Right cardiac atrium (tissue), 5 donors: ENCODE measurements around the gene CHIT1. TPM values are rescaled to one million over a fixed set of nuclear protein-coding genes. Genes with fewer than 3 reads are reported as not detected.

Source experiments
- ATAC-seq, 2 donors: fragments of 200-7000 bp; cut with Tn5 transposase; one replicate each; pipeline versions ENCODE4 v1.8.0 to v1.9.1; 2020; ENCODE audit warnings: moderate library complexity in 2 of 2, mild to moderate bottlenecking in 1 of 2
- DNase-seq, 3 donors: peaks; one replicate each; pipeline ENCODE4 v3.0.0-alpha.2; 2020
- H3K27ac ChIP-seq: one replicate; pipeline ENCODE4 v1.5.1; 2013; ENCODE audit warnings: mild to moderate bottlenecking, low read length, control low read depth, moderate library complexity
- H3K27me3 ChIP-seq: one replicate; pipeline ENCODE4 v1.6.1; 2013; ENCODE audit not compliant: control insufficient read depth, insufficient read depth
- H3K4me1 ChIP-seq: one replicate; pipeline ENCODE4 v1.6.1; 2013; ENCODE audit warnings: low read length; ENCODE audit not compliant: control insufficient read depth, insufficient read depth
- H3K4me3 ChIP-seq: one replicate; pipeline ENCODE4 v1.5.1; 2013; ENCODE audit warnings: low read length, control low read depth
- H3K9me3 ChIP-seq: one replicate; pipeline ENCODE4 v1.6.1; 2013; ENCODE audit warnings: low read length; ENCODE audit not compliant: control insufficient read depth
- WGBS: extraction: QIAGEN DNeasy Blood & Tissue Kit; methylation state at CpG from one replicate; pipeline ENCODE4 v1.1.7; 2013; 5-methylcytosine and 5-hydroxymethylcytosine counted together
- intact Hi-C, 4 donors: fragments of 100-400 bp; cut with DNase I; formaldehyde crosslinking; loops; one replicate each; pipeline versions ENCODE4 v1.11.0 to v1.14.0; 2022 to 2023
- polyA plus RNA-seq: library from polyadenylated mRNA; stranded (reverse); fragments of 200-250 nt; gene quantifications from one replicate; pipeline ENCODE4 v1.2.3, GENCODE V29; 2013
- total RNA-seq, 4 donors: library from RNA; stranded (reverse); fragmentation: NEBNext Ultra II Directional; extraction: Animal tissue kit (Norgen Biotek cat#: 25700); gene quantifications; one replicate each; pipeline ENCODE4 v1.2.1, GENCODE V29; 2021
- donor health status: healthy with polysubstance abuse.
- donor health status: DM: no; HTN: yes; CAD: no.
- donor health status: DM: no; HTN: no; CAD: no.
- donor health status: DM: no; HTN: yes; CAD: no; lungs with severe emphysema.
- donor health status: DM: yes; HTN: yes; CAD: no.

CHIT1 gene
- total and polyA plus RNA-seq, 5 donors, result 0.09 to 0.64 (median 0.29) TPM; not detected in 1

- intact Hi-C loops, result loop anchor here (1.0 to 10.0 kb wide), 7 partner anchors 33 to 214 kb away; partner anchors contain the start of gene BTG2 (in 2 of the 4)
- no peak overlapping the region for H3K4me3 ChIP-seq
- ATAC-seq (peak; percentile 66 to 80), DNase-seq (peak; percentile 89 to 95 (median 94))
- H3K4me1 ChIP-seq, result peaks cover 17% of the 10 kb centered on the region
- peak overlapping the region; percentile 60 for H3K27ac ChIP-seq
- H3K9me3 ChIP-seq, result no peaks in the 10 kb centered on the region
- H3K27me3 ChIP-seq, result no peaks in the 10 kb centered on the region
- 16% methylated on average over 32 of the region's 32 CpGs for WGBS
Observed at GRCh38 chr1:203273206-203273868, 43.9 kb upstream of the CHIT1 start.

- no peaks in the 10 kb centered on the region for H3K9me3 ChIP-seq
- H3K27ac ChIP-seq, result no peak overlapping the region
- intact Hi-C loops, result loop anchor here (1.0 to 10.0 kb wide), 7 partner anchors 34 to 215 kb away; partner anchors contain the start of gene BTG2 (in 2 of the 4)
- DNase-seq, result peak in 2 of 3 donors; percentile 61 to 66
- no peak for ATAC-seq
- peaks cover 17% of the 10 kb centered on the region for H3K4me1 ChIP-seq
- 25% methylated on average over 17 of the region's 17 CpGs for WGBS
- no peak overlapping the region for H3K4me3 ChIP-seq
- H3K27me3 ChIP-seq, result no peaks in the 10 kb centered on the region
Observed at GRCh38 chr1:203272633-203273205, 43.2 kb upstream of the CHIT1 start.

- intact Hi-C loops, result loop anchor here (2.0 to 10.0 kb wide), 6 partner anchors 35 to 215 kb away; partner anchors contain the start of gene BTG2 (in 2 of the 4)
- Histone ChIP-seq H3K27ac (no peak overlapping the region), H3K9me3 (no peaks in the 10 kb centered on the region), H3K4me3 (no peak overlapping the region), H3K4me1 (peaks cover 14% of the 10 kb centered on the region), H3K27me3 (no peaks in the 10 kb centered on the region)
- WGBS, result 66% methylated on average over 6 of the region's 6 CpGs
- no peak for ATAC-seq
- DNase-seq, result peak in 2 of 3 donors; percentile 69 to 78
Observed at GRCh38 chr1:203271962-203272632, 42.6 kb upstream of the CHIT1 start.

GRCh38 chr1:203271018-203271743 is 41.7 kb upstream of the CHIT1 start:
- no peaks in the 10 kb centered on the region for H3K9me3 ChIP-seq
- intact Hi-C loops, result loop anchor here (2.0 to 10.0 kb wide), 5 partner anchors 36 to 216 kb away; partner anchors contain the start of gene BTG2 (in 2 of the 4)
- H3K4me1 ChIP-seq, result peaks cover 7% of the 10 kb centered on the region
- no peak overlapping the region for H3K4me3 ChIP-seq
- no peak overlapping the region for H3K27ac ChIP-seq
- WGBS, result 30% methylated on average over 8 of the region's 8 CpGs
- peak; percentile 66 to 79 (median 69) for DNase-seq
- H3K27me3 ChIP-seq, result no peaks in the 10 kb centered on the region
- ATAC-seq, result peak in 1 of 2 donors; percentile 20

- 81% methylated on average over 4 of the region's 4 CpGs for WGBS
- ATAC-seq (no peak), DNase-seq (no peak)
- no peaks in the 10 kb centered on the region for H3K27me3 ChIP-seq
- H3K4me3 ChIP-seq, result no peak overlapping the region
- H3K9me3 ChIP-seq, result no peaks in the 10 kb centered on the region
- intact Hi-C loops, result loop anchor here (2.0 to 10.0 kb wide), 5 partner anchors 37 to 217 kb away; partner anchors contain the start of gene BTG2 (in 2 of the 4)
- peaks cover 4% of the 10 kb centered on the region for H3K4me1 ChIP-seq
- no peak overlapping the region for H3K27ac ChIP-seq
Observed at GRCh38 chr1:203270448-203270847, 41.0 kb upstream of the CHIT1 start.

- no peak overlapping the region for H3K27ac ChIP-seq
- 59% methylated on average over 5 of the region's 5 CpGs for WGBS
- H3K9me3 ChIP-seq, result no peaks in the 10 kb centered on the region
- DNase-seq, result peak in 1 of 3 donors; percentile 53
- H3K4me1 ChIP-seq, result peaks cover under 1% of the 10 kb centered on the region
- no peak overlapping the region for H3K4me3 ChIP-seq
- H3K27me3 ChIP-seq, result no peaks in the 10 kb centered on the region
- intact Hi-C loops, result loop anchor here (2.0 to 10.0 kb wide), 6 partner anchors 38 to 225 kb away; partner anchors contain the start of gene BTG2 (in 2 of the 4)
- no peak for ATAC-seq
Observed at GRCh38 chr1:203269654-203270020, 40.2 kb upstream of the CHIT1 start.

- no peak for DNase-seq
- Histone ChIP-seq H3K4me3 (no peak overlapping the region), H3K4me1 (no peaks in the 10 kb centered on the region), H3K27me3 (no peaks in the 10 kb centered on the region), H3K27ac (peak overlapping the region; percentile 25), H3K9me3 (no peaks in the 10 kb centered on the region)
- 33% methylated on average over 5 of the region's 5 CpGs for WGBS
- intact Hi-C loops, result loop anchor here in 2 of 4 donors (10.0 kb wide), 2 partner anchors 216 to 224 kb away; no protein-coding TSS in a partner anchor
- no peak for ATAC-seq
Observed at GRCh38 chr1:203268901-203269653, 39.6 kb upstream of the CHIT1 start.

- Histone ChIP-seq H3K27ac (peak overlapping the region; percentile 93), H3K4me1 (no peaks in the 10 kb centered on the region), H3K4me3 (peak overlapping the region; percentile 78), H3K9me3 (no peaks in the 10 kb centered on the region), H3K27me3 (no peaks in the 10 kb centered on the region)
- ATAC-seq (no peak), DNase-seq (no peak)
- WGBS, result 55% methylated on average over 15 of the region's 15 CpGs
- intact Hi-C loops, result loop anchor here in 2 of 4 donors (10.0 kb wide), 2 partner anchors 217 to 223 kb away; no protein-coding TSS in a partner anchor
Observed at GRCh38 chr1:203267912-203268311, 38.4 kb upstream of the CHIT1 start.

GRCh38 chr1:203267347-203267846 is 37.9 kb upstream of the CHIT1 start:
- peak overlapping the region; percentile 93 for H3K27ac ChIP-seq
- DNase-seq (peak; percentile 87 to 94 (median 93)), ATAC-seq (peak; percentile 73)
- peak overlapping the region; percentile 78 for H3K4me3 ChIP-seq
- WGBS, result under 1% methylated on average over 20 of the region's 20 CpGs
- intact Hi-C loops, result loop anchor here in 2 of 4 donors (10.0 kb wide), 2 partner anchors 217 to 223 kb away; no protein-coding TSS in a partner anchor
- H3K27me3 ChIP-seq, result no peaks in the 10 kb centered on the region
- H3K9me3 ChIP-seq, result no peaks in the 10 kb centered on the region
- H3K4me1 ChIP-seq, result no peaks in the 10 kb centered on the region
